WI38 (cell line): ENCODE results near the gene TMEM8B.
A peak's percentile ranks its signal among the peaks of the same experiment; 100 is the strongest.

ENCODE experiments used
- H3K4me3 ChIP-seq: 2 replicates; pipeline ENCODE4 v1.5.1; 2011; ENCODE audit warnings: low read depth, mild to moderate bottlenecking, control low read depth, low read length
- CTCF ChIP-seq: IDR thresholded peaks from 2 replicates; pipeline ENCODE4 v1.5.1; 2012; ENCODE audit warnings: low read depth, mild to moderate bottlenecking, control low read depth, low read length

TMEM8B gene

GRCh38 chr9:35829084-35829763 lies at the start of gene TMEM8B:
Gene TMEM8B, plus strand, starts transcription at chr9:35829228. Its CDS starts 220 bp downstream, at chr9:35829448.
- TF ChIP-seq CTCF = no peak
- H3K4me3 ChIP-seq = peak within 1 kb of the TSS; percentile 67

- no peak for TF ChIP-seq CTCF
- H3K4me3 ChIP-seq = no peak overlapping the region
Measured at GRCh38 chr9:35781066-35781465, 48.0 kb upstream of the TMEM8B start.

GRCh38 chr9:35783418-35783817 lies 45.6 kb upstream of the TMEM8B start:
- TF ChIP-seq CTCF = no peak

GRCh38 chr9:35789541-35789940 lies 39.5 kb upstream of the TMEM8B start:
- no peak for TF ChIP-seq CTCF
- no peak overlapping the region for H3K4me3 ChIP-seq

More at GRCh38 chr9:35783418-35783817, 45.6 kb upstream of the TMEM8B start:
- H3K4me3 ChIP-seq = no peak overlapping the region

- no peak overlapping the region for H3K4me3 ChIP-seq
- no peak for TF ChIP-seq CTCF
Measured at GRCh38 chr9:35790025-35790384, 39.0 kb upstream of the TMEM8B start.

GRCh38 chr9:35790385-35791296 lies 38.4 kb upstream of the TMEM8B start:
- H3K4me3 ChIP-seq = no peak overlapping the region
- TF ChIP-seq CTCF = peak; percentile 79

GRCh38 chr9:35791297-35791921 lies 37.6 kb upstream of the TMEM8B start, which contains the start of gene NPR2:
Gene NPR2, plus strand, starts transcription at chr9:35791591. Its CDS starts 818 bp downstream, at chr9:35792409.
- no peak for TF ChIP-seq CTCF
- peak within 1 kb of the TSS; percentile 58 for H3K4me3 ChIP-seq
